Transverse colon (tissue), 4 donors: ENCODE results near the gene CCDC181.

Experiments
- CTCF ChIP-seq, 5 experiments: fragments of 200-600 bp in 3 of 5; fragments of 450-650 bp in 2 of 5; sonication (generic) in 3 of 5; IDR thresholded peaks; 1 replicate in 2 of 5; 2 replicates in 3 of 5; pipeline ENCODE4 v1.5.1; 2016 to 2017; ENCODE audit warnings: antibody characterized with exemption in 5 of 5, inconsistent platforms in 3 of 5, mild to moderate bottlenecking in 2 of 5, moderate library complexity in 1 of 5
- EP300 ChIP-seq: sonication (generic); formaldehyde crosslinking; IDR thresholded peaks from one replicate; pipeline ENCODE4 v1.6.1; 2017; ENCODE audit warnings: antibody characterized with exemption, low read depth
- POLR2A ChIP-seq: fragments of 450-650 bp; IDR thresholded peaks from one replicate; pipeline ENCODE4 v1.6.1; 2016; ENCODE audit warnings: antibody characterized with exemption, mild to moderate bottlenecking, moderate library complexity
- POLR2AphosphoS5 ChIP-seq, 3 donors: sonication (generic); formaldehyde crosslinking; IDR thresholded peaks; one replicate each; pipeline ENCODE4 v1.6.1; 2016; ENCODE audit warnings: antibody characterized with exemption in 3 of 3

GRCh38 chr1:169462385-169462784, 35.1 kb upstream of the CCDC181 start:
- TF ChIP-seq POLR2AphosphoS5 (IDR thresholded peaks at IDR 0.05) = no peak
- TF ChIP-seq POLR2A = no peak
- TF ChIP-seq CTCF (IDR thresholded peaks at IDR 0.05) = no peak
- TF ChIP-seq EP300 = no peak
